HCT116 (cell line): Measurements from ENCODE around the gene ARHGEF11. TPM values are rescaled to one million over a fixed set of nuclear protein-coding genes. Genes with fewer than 3 reads are reported as not detected.

Experiments
- ATAC-seq: fragments of 200-7000 bp; cut with Tn5 transposase; 2 replicates; pipeline ENCODE4 v1.9.1; 2020; ENCODE audit warnings: mild to moderate bottlenecking, moderate library complexity
- BruUV-seq: library from RNA; stranded (reverse); fragments of 400-500 nt; replicated peaks from 2 replicates; lab custom pipeline; 2021; lab: Mats Ljungman, UMichigan
- CTCF ChIA-PET: fragments of 300-600 bp; sonication (Branson Sonifier 250); formaldehyde crosslinking; loops from one replicate; lab custom pipeline; 2021; ENCODE audit warnings: antibody characterized with exemption; lab: Charles Lee
- POLR2A ChIA-PET: fragments of 300-600, 350-600 bp; sonication (Branson Sonifier 250); formaldehyde crosslinking; loops from one replicate; lab custom pipeline; 2021; ENCODE audit warnings: antibody characterized with exemption; lab: Charles Lee
- RAD21 ChIA-PET, 2 experiments: fragments of 300-600 bp; sonication (Branson Sonifier 250); formaldehyde crosslinking; loops; one replicate each; lab custom pipeline; 2023; ENCODE audit warnings: low total read pairs in 2 of 2; ENCODE audit not compliant: uncharacterized antibody in 2 of 2, unreplicated experiment in 2 of 2, low non-redundant PET in 1 of 2; lab: Charles Lee
- DNase-seq: peaks from one replicate; pipeline ENCODE4 v3.0.0-alpha.2; 2010; ENCODE audit warnings: low read depth, low spot score
- H2AFZ ChIP-seq: fragments of 200-600 bp; shearing (Covaris generic), sonication (generic); 2 replicates; pipeline ENCODE4 v1.6.1; 2017; ENCODE audit warnings: low read depth, mixed run types, mixed read lengths, antibody characterized with exemption, low read length; ENCODE audit not compliant: poor library complexity, severe bottlenecking
- H3K27ac ChIP-seq: 2 replicates; pipeline ENCODE4 v1.5.1; 2012; ENCODE audit warnings: low read depth, low read length
- H3K27me3 ChIP-seq: fragments of 200-600 bp; sonication (generic); 2 replicates; pipeline ENCODE4 v1.6.1; 2016; ENCODE audit warnings: mixed run types, low read length, mixed read lengths; ENCODE audit not compliant: insufficient read depth
- H3K36me3 ChIP-seq, 2 experiments: fragments of 200-500 bp in 1 of 2; fragments of 200-600 bp in 1 of 2; sonication (Bioruptor generic) in 1 of 2; sonication (generic) in 1 of 2; 2 replicates each; pipeline versions ENCODE4 v1.5.1 to v1.6.1; 2014 to 2016; ENCODE audit warnings: low read length in 2 of 2, inconsistent platforms in 1 of 2, mixed read lengths in 1 of 2, mixed run types in 1 of 2; ENCODE audit not compliant: insufficient read depth in 2 of 2, control insufficient read depth in 1 of 2
- H3K4me1 ChIP-seq, 2 experiments: fragments of 200-600 bp in 1 of 2; sonication (generic) in 1 of 2; 2 replicates each; pipeline versions ENCODE4 v1.5.1 to v1.6.1; 2012 to 2017; ENCODE audit warnings: low read length in 2 of 2, inconsistent platforms in 1 of 2, mild to moderate bottlenecking in 1 of 2, mixed read lengths in 1 of 2, mixed run types in 1 of 2, moderate library complexity in 1 of 2; ENCODE audit not compliant: insufficient read depth in 2 of 2, control insufficient read depth in 1 of 2
- H3K4me2 ChIP-seq: fragments of 200-600 bp; sonication (generic); 2 replicates; pipeline ENCODE4 v1.6.1; 2017; ENCODE audit warnings: mixed run types, low read length, mixed read lengths
- H3K4me3 ChIP-seq, 2 experiments: fragments of 200-600 bp in 1 of 2; sonication (generic) in 1 of 2; replicated peaks in 1 of 2; 2 replicates each; pipeline ENCODE4 v1.5.1; 2011 to 2016; ENCODE audit warnings: low read length in 2 of 2, control low read depth in 1 of 2, low read depth in 1 of 2, mild to moderate bottlenecking in 1 of 2, mixed read lengths in 1 of 2, mixed run types in 1 of 2
- H3K79me2 ChIP-seq: fragments of 200-600 bp; sonication (generic); 2 replicates; pipeline ENCODE4 v1.6.1; 2017; ENCODE audit warnings: mild to moderate bottlenecking, mixed run types, low read length, moderate library complexity, mixed read lengths; ENCODE audit not compliant: insufficient read depth
- H3K9ac ChIP-seq: fragments of 200-600 bp; sonication (generic); 2 replicates; pipeline ENCODE4 v1.6.1; 2016; ENCODE audit warnings: low read length, mixed read lengths
- H3K9me2 ChIP-seq: fragments of 200-600 bp; sonication (generic), shearing (Covaris generic); 2 replicates; pipeline ENCODE4 v1.6.1; 2017; ENCODE audit warnings: mixed run types, mild to moderate bottlenecking, moderate library complexity; ENCODE audit not compliant: insufficient read depth
- H3K9me3 ChIP-seq, 2 experiments: fragments of 200-500 bp in 1 of 2; fragments of 200-600 bp in 1 of 2; sonication (Bioruptor generic) in 1 of 2; sonication (generic) in 1 of 2; 2 replicates each; pipeline ENCODE4 v1.6.1; 2014 to 2017; ENCODE audit warnings: low read length in 2 of 2, mixed read lengths in 2 of 2, inconsistent platforms in 1 of 2, low read depth in 1 of 2, mild to moderate bottlenecking in 1 of 2, mixed run types in 1 of 2, moderate library complexity in 1 of 2; ENCODE audit not compliant: control insufficient read depth in 1 of 2, insufficient read depth in 1 of 2
- H4K20me1 ChIP-seq: fragments of 200-600 bp; sonication (generic), shearing (Covaris generic); 2 replicates; pipeline ENCODE4 v1.6.1; 2017; ENCODE audit warnings: mixed run types, mild to moderate bottlenecking, moderate library complexity; ENCODE audit not compliant: insufficient read depth
- ATF3 ChIP-seq: IDR thresholded peaks from 2 replicates; pipeline ENCODE4 v1.6.1; 2012
- CBX3 ChIP-seq: IDR thresholded peaks from 2 replicates; pipeline ENCODE4 v1.6.1; 2012; ENCODE audit warnings: low read depth
- CEBPB ChIP-seq: IDR thresholded peaks from 2 replicates; pipeline ENCODE4 v1.6.1; 2012; ENCODE audit warnings: low read depth
- EZH2 ChIP-seq: fragments of 200-600 bp; sonication (generic); IDR thresholded peaks from 2 replicates; pipeline ENCODE4 v1.6.1; 2017; ENCODE audit warnings: antibody characterized with exemption, mixed run types
- JUND ChIP-seq: IDR thresholded peaks from 2 replicates; pipeline ENCODE4 v1.6.1; 2012
- POLR2A ChIP-seq: IDR thresholded peaks from 2 replicates; pipeline ENCODE4 v1.7.0; 2011; ENCODE audit warnings: borderline replicate concordance; ENCODE audit not compliant: insufficient read depth, insufficient read length; ENCODE audit errors: extremely low read depth
- POLR2AphosphoS5 ChIP-seq: IDR thresholded peaks from 2 replicates; pipeline ENCODE4 v1.6.1; 2011; ENCODE audit warnings: mild to moderate bottlenecking, low read depth, low read length, moderate library complexity
- RAD21 ChIP-seq: IDR thresholded peaks from 2 replicates; pipeline ENCODE4 v1.6.1; 2012; ENCODE audit warnings: low read depth, mild to moderate bottlenecking
- SRF ChIP-seq: IDR thresholded peaks from 2 replicates; pipeline ENCODE4 v1.6.1; 2012; ENCODE audit warnings: low read depth
- TCF7L2 ChIP-seq: IDR thresholded peaks from 2 replicates; pipeline ENCODE4 v1.7.0; 2011; ENCODE audit warnings: borderline replicate concordance, inconsistent platforms; ENCODE audit not compliant: insufficient read depth, insufficient read length; ENCODE audit errors: extremely low read depth
- YY1 ChIP-seq: IDR thresholded peaks from 2 replicates; pipeline ENCODE4 v1.6.1; 2011; ENCODE audit warnings: low read length, low read depth, moderate library complexity, mild to moderate bottlenecking; ENCODE audit not compliant: insufficient replicate concordance; ENCODE audit errors: extremely low read depth
- ZNF274 ChIP-seq: fragments of 200-500 bp; sonication (Bioruptor generic); IDR thresholded peaks from 2 replicates; pipeline ENCODE4 v1.6.1; 2014; ENCODE audit warnings: mild to moderate bottlenecking, low read depth, low read length, inconsistent platforms
- intact Hi-C: fragments of 100-400 bp; cut with micrococcal nuclease; formaldehyde crosslinking; loops from 2 replicates; pipeline ENCODE4 v1.10.0; 2022
- total RNA-seq: library from RNA; stranded (reverse); gene quantifications from one replicate; pipeline ENCODE4 v1.2.1, GENCODE V29; 2021; ENCODE audit not compliant: unreplicated experiment
- TF ChIP-seq, protein P1 (sequence below): IDR thresholded peaks from 2 replicates; pipeline ENCODE4 v1.6.1; 2012; ENCODE audit warnings: low read depth

The ARHGEF11 gene
- total RNA-seq, 1 experiment from 2014 or later, result 28.9 TPM

- TF ChIP-seq CEBPB, result no peak
- no peak for TF ChIP-seq RAD21
- TF ChIP-seq EZH2, result no peak
- TF ChIP-seq CBX3, result no peak
- TF ChIP-seq TCF7L2, result no peak
- TF ChIP-seq ATF3, result no peak
- no peak for TF ChIP-seq POLR2AphosphoS5
- TF ChIP-seq SRF, result no peak
- no peak for TF ChIP-seq ZNF274
- TF ChIP-seq YY1, result no peak
- TF ChIP-seq, protein P1, sequence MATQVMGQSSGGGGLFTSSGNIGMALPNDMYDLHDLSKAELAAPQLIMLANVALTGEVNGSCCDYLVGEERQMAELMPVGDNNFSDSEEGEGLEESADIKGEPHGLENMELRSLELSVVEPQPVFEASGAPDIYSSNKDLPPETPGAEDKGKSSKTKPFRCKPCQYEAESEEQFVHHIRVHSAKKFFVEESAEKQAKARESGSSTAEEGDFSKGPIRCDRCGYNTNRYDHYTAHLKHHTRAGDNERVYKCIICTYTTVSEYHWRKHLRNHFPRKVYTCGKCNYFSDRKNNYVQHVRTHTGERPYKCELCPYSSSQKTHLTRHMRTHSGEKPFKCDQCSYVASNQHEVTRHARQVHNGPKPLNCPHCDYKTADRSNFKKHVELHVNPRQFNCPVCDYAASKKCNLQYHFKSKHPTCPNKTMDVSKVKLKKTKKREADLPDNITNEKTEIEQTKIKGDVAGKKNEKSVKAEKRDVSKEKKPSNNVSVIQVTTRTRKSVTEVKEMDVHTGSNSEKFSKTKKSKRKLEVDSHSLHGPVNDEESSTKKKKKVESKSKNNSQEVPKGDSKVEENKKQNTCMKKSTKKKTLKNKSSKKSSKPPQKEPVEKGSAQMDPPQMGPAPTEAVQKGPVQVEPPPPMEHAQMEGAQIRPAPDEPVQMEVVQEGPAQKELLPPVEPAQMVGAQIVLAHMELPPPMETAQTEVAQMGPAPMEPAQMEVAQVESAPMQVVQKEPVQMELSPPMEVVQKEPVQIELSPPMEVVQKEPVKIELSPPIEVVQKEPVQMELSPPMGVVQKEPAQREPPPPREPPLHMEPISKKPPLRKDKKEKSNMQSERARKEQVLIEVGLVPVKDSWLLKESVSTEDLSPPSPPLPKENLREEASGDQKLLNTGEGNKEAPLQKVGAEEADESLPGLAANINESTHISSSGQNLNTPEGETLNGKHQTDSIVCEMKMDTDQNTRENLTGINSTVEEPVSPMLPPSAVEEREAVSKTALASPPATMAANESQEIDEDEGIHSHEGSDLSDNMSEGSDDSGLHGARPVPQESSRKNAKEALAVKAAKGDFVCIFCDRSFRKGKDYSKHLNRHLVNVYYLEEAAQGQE, result no peak
- no peak for TF ChIP-seq POLR2A
- TF ChIP-seq JUND, result no peak
- TF ChIP-seq, all 23 proteins: peak for 0
- no TSS peak for BruUV-seq
These were observed 45.6 kb upstream of the ARHGEF11 start for GRCh38 chr1:157091186-157091585.

More at GRCh38 chr1:157091186-157091585, 45.6 kb upstream of the ARHGEF11 start:
- H3K36me3 ChIP-seq, result no peaks in the 10 kb centered on the region
- ChIA-PET RAD21 (interaction anchor here (1.4 to 2.0 kb wide), 2 partner anchors 65 kb away, joined by 22 to 30 read pairs; no protein-coding TSS in a partner anchor), CTCF (interaction anchor here (0.7 to 2.5 kb wide), 4 partner anchors 10 to 65 kb away, joined by 3 to 140 read pairs (median 12); no protein-coding TSS in a partner anchor), POLR2A (interaction anchor here (1.7 kb wide), 1 partner anchor 65 kb away, joined by 8 read pairs; no protein-coding TSS in a partner anchor)
- no peak overlapping the region for H3K4me3 ChIP-seq
- H3K27me3 ChIP-seq, result no peaks in the 10 kb centered on the region
- H3K9ac ChIP-seq, result no peak overlapping the region
- H3K9me2 ChIP-seq, result no peaks in the 10 kb centered on the region; the same call in 1 of the 2 replicates
- DNase-seq, result no peak
- H4K20me1 ChIP-seq, result no peaks in the 10 kb centered on the region
- intact Hi-C loops, result loop anchor here (5.0 kb wide), 1 partner anchor 46 kb away; the partner anchor contains the start of gene ETV3
- H3K9me3 ChIP-seq, result no peaks in the 10 kb centered on the region
- H3K4me1 ChIP-seq, result 0 out of 4 replicates have a peak, but pooled peaks cover 0 to 2% of the 10 kb centered on the region in 2 experiments
- no peak overlapping the region for H3K27ac ChIP-seq
- no peak for ATAC-seq
- no peak overlapping the region for H3K4me2 ChIP-seq
- H3K79me2 ChIP-seq, result no peaks in the 10 kb centered on the region
- H2AFZ ChIP-seq, result no peak overlapping the region
